HG02852 (cell line): ENCODE data around the gene PRSS36.

Experiments used
- ATAC-seq: cut with Tn5 transposase; IDR thresholded peaks from one replicate; pipeline ENCODE4 v1.9.1; 2021; ENCODE audit warnings: mild to moderate bottlenecking, moderate library complexity; ENCODE audit not compliant: unreplicated experiment

Gene PRSS36

DNA sequence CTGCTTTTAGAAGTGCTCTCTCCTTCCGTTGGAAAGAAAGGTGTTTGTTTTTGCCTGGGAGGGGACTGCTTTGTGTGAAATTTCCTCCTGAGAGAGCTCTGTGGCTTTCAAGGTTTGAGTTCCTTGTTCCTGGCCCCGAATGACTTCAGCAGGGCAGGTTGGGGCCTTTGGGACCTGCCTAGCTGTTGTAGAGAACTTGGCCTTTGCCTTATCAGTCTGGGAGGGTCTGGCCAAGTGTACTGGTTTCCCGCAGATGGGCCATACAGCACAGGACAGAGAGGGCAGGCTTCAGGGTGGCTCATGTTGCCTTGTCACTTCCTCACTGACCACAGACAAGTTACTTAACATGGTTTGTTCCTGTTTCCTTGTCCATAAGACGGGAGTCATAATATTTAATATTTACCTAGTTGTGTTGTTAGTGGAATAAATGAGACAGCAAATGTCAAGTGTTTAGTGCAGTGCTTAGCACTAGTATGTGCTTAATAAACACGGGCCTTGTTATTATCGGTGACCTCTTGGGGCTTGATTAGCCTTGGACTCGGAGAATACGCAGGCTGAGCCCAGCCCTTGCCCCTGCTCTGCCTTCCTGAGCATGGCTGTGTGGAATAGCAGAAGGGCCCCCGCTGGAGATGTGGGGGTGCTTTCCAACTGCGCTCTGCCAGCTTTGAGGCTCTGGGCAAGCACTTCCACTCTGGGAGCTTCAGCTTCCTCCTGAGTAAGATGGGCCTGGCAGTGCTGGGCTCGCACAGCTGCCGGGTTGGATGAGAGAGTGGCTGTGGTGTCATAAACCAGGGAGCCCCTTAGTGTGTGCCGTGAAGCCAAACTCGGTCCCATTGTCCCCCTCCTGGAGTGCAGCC, 20.9 kb downstream of the PRSS36 start:
- ATAC-seq = no peak

DNA sequence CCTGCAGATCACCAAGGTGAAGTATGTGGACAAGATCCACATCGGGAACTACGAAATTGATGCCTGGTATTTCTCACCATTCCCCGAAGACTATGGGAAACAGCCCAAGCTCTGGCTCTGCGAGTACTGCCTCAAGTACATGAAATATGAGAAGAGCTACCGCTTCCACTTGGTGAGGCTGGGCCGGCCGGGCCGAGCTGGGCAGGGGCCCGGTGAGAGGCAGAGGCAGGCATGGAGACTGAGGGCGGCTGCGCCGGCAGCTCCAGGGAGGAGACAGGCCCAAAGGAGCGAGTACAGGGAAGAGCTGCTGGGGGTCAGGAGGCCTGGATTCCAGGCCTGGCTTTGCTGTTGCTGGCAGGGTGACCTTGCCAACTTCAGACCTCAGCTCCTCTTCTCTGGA, 22.7 kb downstream of the PRSS36 start:
- no peak for ATAC-seq

DNA sequence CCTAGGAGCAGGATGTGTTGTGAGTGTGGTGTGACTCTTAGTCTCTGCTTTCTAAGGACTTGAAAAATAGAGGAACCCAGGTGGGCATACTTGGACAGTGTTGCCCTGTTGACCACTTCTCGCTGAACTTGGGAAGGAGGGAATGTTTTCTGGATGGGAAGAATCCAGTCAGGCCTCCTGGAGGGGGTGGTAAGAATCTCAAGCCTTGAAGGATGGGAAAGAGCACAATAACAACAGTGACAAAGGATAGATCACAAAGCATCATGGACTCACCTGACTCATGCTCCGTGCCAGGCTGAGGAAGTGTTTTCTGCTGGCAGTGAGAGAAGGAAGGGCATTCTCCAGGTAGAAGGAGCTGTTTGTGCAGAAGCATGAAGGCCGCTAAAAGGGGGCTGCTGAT, 24.0 kb downstream of the PRSS36 start:
- ATAC-seq = no peak

DNA sequence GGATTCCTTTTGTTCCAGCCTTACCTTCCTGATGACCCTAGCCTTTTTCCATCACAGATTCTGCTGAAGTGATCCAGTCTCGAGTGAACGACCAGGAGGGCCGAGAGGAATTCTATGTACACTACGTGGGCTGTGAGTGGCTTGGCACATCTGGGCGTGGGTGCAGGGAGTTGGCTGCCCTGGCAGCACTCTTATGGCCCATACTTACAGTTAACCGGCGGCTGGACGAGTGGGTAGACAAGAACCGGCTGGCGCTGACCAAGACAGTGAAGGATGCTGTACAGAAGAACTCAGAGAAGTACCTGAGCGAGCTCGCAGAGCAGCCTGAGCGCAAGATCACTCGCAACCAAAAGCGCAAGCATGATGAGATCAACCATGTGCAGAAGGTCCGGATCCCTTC, 29.7 kb downstream of the PRSS36 start:
- no peak for ATAC-seq

DNA sequence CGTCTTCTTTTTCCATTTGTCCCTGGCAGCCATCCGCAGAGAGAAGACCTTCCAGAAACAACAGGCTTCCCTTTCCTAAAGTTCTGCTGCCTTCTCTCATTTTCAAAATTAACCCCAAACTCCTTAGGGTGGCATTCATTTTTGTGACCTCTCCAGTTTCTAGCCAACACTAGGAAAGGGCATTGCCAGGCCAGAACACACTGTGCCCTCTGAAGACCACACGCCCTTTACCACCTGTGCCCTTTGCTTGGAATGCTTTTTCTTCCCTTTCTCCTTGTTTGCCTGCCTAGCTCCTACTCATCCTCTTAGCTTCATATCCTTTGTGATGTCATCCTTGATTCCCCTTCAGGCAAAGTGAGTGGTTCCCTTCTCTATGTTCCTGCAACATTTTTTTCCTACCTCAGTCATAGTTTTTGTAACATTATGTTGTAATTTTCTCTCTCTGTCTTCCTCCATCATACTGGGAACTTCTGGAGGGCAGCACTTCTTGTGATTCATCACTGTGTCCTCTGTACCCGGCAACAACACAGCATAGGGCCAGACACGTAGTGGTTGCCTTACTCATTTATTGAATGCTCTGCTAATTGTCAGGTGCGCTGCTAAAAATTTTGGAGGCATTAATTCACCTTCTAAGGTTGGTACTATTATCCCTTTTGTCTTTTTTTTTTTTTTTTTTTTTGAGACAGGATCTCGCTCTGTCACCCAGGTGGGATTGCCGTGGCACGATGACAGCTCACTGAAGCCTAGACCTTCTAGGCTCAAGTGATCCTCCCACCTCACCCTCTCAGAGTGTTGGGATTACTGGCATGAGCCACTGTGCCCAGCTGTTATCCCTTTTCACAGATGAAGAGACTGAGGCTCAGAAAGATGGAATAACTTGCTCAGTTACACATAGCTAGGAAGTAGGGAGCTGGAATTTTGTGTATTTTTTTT, 31.4 kb downstream of the PRSS36 start:
- ATAC-seq = no peak

DNA sequence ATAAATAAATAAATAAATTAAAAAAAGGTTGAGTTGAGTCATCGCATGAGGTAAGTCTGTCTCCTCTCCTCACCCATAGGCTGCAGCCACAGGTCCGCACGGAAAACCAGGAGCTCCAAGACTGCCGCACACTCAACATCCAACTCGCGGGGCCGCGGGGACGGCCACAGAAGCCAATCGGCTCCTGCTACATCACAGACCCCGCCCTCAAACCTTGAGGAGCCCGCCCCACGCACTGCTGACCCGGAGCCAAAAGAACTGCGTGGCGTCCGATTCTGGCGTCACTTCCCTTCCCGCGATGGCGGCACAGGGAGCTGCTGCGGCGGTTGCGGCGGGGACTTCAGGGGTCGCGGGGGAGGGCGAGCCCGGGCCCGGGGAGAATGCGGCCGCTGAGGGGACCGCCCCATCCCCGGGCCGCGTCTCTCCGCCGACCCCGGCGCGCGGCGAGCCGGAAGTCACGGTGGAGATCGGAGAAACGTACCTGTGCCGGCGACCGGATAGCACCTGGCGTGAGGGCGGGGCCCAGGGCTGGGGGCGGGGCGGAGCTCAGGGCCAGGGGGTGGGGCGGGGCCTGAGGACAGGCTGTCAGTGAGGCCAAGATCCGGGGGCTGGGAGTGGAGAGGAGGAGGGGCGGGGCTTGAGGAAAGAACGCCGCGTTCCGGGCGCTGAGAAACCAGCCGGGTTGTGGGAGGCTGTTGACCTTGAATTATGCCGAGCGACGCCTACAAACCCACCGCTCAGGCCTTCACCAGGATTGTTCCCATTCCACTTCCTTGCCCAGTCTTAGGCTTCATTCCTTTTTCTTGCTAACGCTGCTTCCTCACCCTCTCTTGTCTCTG, 32.3 kb downstream of the PRSS36 start, which contains the start of gene KAT8:
KAT8 (plus strand) TSS at position 281 of the 839 bp plus-strand sequence; CDS start at position 299, 18 bp downstream.
- ATAC-seq = peak; percentile 90

DNA sequence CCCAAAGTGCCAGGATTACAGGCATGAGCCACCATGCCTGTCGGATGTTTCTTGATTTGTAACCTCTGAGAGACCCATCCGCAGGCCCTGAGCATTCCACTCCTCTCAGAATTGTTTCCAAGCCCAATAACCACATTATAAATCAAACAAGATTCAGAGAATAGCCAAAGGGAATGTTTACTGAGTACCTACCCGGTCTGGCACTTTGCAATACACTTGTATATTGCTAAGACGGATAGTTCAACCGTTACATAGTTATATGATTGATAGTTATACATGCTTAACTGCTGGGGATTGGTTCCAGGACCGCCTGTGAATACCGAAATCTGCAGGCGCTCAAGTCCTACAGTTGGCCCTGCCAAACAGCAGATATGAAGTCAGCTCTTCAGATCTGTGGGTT, 35.4 kb downstream of the PRSS36 start:
- ATAC-seq = no peak

DNA sequence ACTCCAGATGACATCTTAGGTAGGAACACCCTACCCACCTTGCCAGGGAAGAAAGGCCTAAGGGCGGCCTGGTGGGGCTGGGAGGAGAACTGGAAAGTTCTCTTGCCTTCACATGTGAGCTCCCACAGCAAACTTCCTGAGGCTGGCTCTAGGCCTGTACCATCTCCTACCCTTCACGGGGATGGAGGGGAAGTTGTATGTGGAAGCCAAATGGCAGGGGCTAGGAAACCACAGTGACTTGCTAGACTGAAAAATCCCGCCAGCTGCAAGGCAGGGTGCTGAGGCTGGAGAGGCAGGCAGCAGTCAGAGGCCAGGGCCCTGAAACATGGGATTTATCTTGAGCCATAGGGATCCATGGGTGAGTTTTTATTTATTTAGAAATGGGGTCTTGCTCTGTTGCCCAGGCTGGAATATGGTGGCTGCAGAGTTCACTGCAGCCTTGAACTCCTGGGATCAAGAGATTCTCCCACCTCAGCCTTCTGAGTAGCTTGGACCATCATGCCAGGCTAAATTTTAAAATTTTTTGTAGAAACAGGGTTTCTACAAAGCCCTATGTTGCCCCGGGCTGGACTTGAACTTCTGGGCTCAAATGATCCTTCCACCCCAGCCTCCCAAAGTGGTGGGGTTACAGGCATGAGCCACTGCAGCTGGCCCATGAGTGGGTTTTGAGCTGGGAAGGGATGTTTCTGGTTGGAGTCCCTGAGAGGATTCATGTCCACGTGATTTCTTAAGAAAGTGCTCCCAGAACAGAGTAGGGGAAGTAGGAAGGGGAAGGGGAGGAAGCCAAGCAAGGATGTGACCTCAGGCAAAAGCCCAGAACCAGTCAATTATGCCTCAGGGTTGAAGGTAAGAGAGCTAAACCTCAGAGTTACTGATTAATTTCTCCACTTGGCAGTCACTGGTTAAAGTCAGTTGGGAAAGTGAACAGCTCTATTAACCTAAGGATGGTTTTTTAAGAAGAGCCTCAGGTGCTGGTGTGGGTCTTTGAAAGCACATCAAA, 36.4 kb downstream of the PRSS36 start:
- ATAC-seq = no peak

DNA sequence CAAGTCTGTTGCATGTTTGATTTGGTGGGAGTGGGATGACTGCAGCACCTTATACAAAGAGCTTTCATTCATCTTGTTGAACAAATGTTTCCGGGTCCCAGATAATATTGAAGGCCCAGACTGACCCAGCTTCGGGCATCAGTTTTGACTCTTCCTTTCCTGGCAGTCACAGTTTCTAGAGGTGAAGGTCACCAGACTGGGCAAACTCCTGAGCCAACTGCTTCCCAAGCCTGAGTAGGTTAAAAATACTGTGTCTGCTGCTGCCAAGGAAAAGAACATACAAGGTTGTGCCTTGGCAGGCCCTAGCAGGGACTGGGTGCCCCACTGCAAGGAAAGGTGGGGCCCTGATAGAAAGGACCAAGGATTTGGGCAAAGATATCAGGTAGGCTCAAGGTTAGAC, 37.2 kb downstream of the PRSS36 start:
- no peak for ATAC-seq

DNA sequence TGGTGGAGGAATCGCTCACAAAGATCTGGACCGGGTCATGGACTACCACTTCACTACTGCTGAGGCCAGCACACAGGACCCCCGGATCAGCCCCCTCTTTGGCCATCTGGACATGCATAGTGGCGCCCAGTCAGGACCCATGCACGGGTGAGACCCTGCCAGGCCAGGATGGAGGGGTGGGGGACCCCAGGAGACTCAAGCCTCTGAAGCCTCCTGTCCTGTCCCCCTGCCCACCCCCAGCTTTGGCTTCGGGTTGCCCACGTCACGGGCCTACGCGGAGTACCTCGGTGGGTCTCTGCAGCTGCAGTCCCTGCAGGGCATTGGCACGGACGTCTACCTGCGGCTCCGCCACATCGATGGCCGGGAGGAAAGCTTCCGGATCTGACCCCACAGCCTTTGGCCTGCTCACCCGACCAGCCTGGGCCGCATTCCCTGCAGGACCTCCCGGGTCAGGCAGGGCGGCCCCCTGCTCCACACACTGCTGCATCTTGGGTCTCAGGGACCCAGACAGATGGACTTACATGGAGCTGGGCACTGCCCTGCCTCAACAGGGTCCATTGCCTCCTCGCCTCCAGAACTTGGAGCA, 37.9 kb downstream of the PRSS36 start:
- ATAC-seq = no peak

DNA sequence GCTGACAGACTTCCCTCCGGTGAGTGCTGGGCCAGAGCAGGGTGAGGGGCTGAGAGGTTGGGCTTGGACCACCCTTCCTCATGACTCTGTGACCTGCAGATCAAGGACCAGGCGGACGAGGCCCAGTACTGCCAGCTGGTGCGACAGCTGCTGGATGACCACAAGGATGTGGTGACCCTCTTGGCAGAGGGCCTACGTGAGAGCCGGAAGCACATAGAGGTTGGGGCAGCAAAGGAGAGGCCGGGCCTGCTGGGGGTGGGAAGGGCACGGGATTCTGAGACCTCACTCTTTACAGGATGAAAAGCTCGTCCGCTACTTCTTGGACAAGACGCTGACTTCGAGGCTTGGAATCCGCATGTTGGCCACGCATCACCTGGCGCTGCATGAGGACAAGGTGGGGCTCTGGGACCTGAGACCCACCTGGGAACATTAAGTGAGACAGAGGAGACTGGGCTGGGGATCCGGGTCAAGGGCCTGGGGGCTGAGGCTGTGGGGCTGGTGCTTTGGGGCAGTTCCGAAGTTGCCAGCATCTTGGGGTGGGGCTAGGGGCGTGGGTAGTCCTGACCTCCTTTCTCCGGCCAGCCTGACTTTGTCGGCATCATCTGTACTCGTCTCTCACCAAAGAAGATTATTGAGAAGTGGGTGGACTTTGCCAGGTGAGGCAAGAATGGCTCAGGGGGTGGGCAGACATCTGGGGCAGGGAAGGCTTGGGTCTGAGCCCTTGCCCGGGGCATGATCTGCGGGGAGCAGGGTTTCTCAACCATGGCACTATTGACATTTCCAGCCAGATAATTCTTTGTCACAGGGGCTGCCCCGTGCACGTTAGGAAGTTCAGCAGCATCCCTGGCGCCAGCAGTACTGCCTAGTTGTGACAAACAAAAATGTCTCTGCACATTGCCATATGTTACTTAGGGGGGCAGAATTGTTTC, 39.5 kb downstream of the PRSS36 start:
- no peak for ATAC-seq

DNA sequence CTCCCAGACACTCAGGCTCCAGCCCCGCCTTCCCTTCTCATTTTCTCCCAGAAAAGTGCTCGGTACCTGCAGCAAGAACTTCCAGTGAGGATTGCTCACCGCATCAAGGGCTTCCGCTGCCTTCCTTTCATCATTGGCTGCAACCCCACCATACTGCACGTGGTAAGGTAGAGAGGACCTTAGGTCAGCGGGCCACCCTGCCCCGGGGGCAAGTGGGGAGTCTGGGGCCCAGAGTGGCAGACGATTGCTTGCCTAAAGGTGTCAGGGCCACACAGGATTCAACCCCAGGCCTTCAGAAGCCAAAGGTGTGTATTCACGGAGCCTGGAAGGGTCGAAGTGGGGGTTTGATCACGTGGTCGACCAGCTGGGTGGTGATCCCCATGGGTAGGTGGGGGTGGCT, 40.2 kb downstream of the PRSS36 start:
- ATAC-seq = no peak

DNA sequence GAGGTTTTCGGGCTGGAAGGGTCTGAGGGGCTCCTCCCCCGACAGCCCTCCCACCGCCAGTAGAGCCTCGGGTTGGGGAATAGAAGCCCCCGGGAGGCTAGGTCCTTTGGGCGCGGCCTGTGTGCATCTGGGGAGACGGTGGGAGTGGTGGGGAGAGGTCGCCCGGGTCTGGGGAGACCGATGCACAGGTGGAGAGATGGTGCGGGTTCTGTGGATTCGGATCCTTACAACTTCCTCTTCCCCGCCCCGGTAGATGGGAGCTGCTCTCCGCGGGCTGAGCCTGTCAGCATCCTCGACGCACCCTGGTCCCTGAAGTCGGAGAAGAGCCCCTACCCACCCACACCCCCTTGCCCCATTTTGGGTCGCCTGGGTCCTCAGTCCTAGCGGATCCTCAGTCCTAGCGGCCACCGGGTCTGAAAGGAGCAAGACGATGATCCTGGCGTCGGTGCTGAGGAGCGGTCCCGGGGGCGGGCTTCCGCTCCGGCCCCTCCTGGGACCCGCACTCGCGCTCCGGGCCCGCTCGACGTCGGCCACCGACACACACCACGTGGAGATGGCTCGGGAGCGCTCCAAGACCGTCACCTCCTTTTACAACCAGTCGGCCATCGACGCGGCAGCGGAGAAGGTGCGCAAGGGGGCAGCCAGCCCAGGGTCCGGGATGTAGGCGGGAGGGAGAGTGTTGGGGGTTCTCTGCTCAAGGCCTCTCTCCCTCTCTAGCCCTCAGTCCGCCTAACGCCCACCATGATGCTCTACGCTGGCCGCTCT, 40.9 kb downstream of the PRSS36 start:
- ATAC-seq = no peak

DNA sequence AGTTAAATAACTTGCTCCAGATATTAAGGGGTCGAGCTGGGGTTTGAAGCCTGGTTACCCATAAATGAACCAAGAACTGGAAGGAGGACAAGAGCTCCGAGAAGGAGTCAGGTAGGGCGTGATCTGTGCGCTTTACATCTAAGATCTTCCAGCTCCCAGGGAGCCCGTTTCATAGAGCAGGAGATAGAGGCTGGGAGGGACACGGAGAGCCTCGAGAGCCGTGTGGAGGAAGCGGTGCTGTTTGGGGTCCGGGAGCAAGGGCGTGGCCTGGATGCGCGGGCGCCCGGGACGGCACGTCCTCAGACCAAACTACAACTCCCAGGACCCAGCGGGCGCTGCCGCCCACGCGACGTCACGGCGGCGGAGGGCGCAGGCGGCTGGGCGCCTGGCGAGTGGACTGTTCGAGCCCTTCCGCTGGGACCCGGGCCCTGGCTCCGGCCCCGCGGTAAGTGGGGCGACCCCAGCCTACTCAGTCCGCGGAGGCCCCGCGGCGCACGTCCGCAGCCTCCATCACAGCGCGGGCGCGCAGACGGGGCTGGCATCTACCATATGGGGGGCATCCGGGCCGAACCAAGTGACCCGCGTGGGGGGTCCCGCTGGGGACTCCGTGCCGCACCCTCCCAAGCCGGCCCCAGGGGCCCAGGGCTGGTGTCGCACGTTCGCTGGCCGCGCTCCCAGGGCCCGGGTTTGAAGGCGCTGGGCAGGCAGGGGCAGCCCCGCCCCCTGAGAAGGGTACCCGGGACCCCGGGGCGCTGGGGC, 41.7 kb downstream of the PRSS36 start, which contains the start of gene BCKDK:
BCKDK (plus strand) TSS at position 352 of the 759 bp plus-strand sequence. CDS start 838 bp downstream, outside the sequence.
- peak; percentile 86 for ATAC-seq

DNA sequence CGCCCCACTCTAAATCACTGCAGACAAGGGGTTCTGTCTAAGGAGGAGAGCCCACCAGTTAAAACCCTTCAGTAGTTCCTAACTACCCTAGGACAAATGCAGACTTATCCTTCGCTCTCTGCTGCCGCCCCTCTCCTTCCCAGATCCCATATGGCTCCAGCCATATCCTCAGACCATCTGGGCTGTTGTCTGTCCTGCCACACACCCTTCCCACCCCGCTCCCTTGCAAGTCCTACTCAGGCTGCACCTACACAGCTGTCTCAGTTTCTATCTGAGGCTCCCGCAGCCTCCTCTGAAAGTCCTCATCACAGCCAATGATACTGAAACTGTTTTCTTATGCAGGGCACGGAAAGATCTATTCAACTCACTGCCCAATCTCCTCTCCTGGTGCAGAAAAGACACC, 42.4 kb downstream of the PRSS36 start:
- peak; percentile 69 for ATAC-seq
